Neural crest cell (in vitro differentiated cells): ENCODE measurements around the gene NANP. TPM values are rescaled to one million over a fixed set of nuclear protein-coding genes. Genes with fewer than 3 reads are reported as not detected.

Experiments
- DNase-seq: peaks from one replicate; pipeline ENCODE4 v3.0.0; 2021; ENCODE audit warnings: low read depth, mixed read lengths, low spot score
- H3K27ac Mint-ChIP-seq: one replicate; pipeline ENCODE4 v1.8.0; 2021; ENCODE audit warnings: mild to moderate bottlenecking, mixed read lengths; ENCODE audit not compliant: unreplicated experiment
- H3K27me3 Mint-ChIP-seq: 2 replicates; pipeline ENCODE4 v1.8.0; 2021; ENCODE audit warnings: low read depth, mild to moderate bottlenecking, mixed read lengths
- H3K36me3 Mint-ChIP-seq: 2 replicates; pipeline ENCODE4 v1.8.0; 2021; ENCODE audit warnings: low read depth, mild to moderate bottlenecking, mixed read lengths
- H3K4me1 Mint-ChIP-seq: 2 replicates; pipeline ENCODE4 v1.8.0; 2021; ENCODE audit warnings: mixed read lengths
- H3K4me3 Mint-ChIP-seq: one replicate; pipeline ENCODE4 v1.8.0; 2021; ENCODE audit warnings: mild to moderate bottlenecking, mixed read lengths
- H3K9me3 Mint-ChIP-seq: 2 replicates; pipeline ENCODE4 v1.8.0; 2021; ENCODE audit warnings: mixed read lengths
- total RNA-seq: library from RNA; stranded (reverse); gene quantifications from 2 replicates; pipeline ENCODE4 v1.2.1, GENCODE V29; 2021
- TF ChIP-seq, protein P1 (sequence below): fragments of 200-600 bp; sonication (generic); conservative IDR thresholded peaks from 2 replicates; pipeline ENCODE4 v1.5.0; 2021; ENCODE audit warnings: antibody characterized with exemption, mild to moderate bottlenecking

The NANP gene
- total RNA-seq, 1 donor from 2014 or later, result 9.0 TPM

DNA sequence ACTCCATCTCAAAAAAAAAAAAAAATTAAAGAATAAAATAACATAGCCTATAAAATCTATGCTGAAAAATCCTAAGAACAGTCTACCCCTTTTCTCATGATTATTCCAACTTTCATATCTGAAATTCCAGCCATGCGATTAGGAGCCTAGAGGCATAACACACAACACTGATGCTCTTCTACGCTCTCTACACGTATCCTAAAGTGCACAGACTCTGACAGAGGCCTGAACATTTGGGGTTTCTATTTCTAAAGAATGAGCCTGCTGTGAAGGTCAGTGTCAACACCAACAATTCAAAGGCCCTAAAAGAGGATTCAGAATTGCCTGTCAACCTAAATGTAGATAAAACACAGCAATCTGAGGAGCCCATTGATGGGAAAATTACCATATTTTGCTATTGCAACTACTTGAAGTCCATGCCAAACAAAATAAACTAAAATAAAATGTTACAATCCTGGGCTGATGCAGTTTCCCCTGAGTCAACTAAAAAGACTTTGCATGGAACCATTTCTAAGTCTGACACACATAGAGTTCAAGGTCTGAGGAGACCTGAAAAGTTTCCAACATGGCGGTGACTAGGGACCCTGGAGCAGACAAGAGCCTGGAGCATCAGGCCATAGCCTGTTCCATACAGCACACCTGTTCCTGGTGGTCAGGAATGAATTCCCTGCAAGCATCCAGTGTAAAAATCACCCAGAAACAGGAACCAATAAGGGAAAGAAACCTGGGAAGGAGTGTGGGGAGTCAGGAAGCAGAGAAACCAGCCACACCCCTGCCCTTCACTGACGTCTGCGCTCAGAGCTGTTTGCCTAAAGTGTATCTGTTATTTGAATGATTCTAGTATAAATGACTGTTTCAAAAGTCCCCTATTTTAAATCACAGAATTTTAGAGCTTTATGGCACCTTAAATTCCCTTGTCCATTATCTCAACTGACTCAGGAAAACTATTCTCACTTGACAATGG lies 50.2 kb downstream of the NANP start:
- TF ChIP-seq, protein P1, sequence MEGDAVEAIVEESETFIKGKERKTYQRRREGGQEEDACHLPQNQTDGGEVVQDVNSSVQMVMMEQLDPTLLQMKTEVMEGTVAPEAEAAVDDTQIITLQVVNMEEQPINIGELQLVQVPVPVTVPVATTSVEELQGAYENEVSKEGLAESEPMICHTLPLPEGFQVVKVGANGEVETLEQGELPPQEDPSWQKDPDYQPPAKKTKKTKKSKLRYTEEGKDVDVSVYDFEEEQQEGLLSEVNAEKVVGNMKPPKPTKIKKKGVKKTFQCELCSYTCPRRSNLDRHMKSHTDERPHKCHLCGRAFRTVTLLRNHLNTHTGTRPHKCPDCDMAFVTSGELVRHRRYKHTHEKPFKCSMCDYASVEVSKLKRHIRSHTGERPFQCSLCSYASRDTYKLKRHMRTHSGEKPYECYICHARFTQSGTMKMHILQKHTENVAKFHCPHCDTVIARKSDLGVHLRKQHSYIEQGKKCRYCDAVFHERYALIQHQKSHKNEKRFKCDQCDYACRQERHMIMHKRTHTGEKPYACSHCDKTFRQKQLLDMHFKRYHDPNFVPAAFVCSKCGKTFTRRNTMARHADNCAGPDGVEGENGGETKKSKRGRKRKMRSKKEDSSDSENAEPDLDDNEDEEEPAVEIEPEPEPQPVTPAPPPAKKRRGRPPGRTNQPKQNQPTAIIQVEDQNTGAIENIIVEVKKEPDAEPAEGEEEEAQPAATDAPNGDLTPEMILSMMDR, result no peak
- no peaks in the 10 kb centered on the region for H3K27me3 Mint-ChIP-seq

GRCh38 chr20:25571817-25572216 lies 52.0 kb downstream of the NANP start:
- TF ChIP-seq, protein P1, result no peak
- no peak overlapping the region for H3K27ac Mint-ChIP-seq
- peaks cover 28% of the 10 kb centered on the region for H3K4me1 Mint-ChIP-seq
- no peak overlapping the region for H3K4me3 Mint-ChIP-seq
- H3K9me3 Mint-ChIP-seq, result no peaks in the 10 kb centered on the region
- peaks cover 3% of the 10 kb centered on the region for H3K36me3 Mint-ChIP-seq
- no peak for DNase-seq
- no peaks in the 10 kb centered on the region for H3K27me3 Mint-ChIP-seq

More for the DNA sequence above, 50.2 kb downstream of the NANP start:
- no peak overlapping the region for H3K27ac Mint-ChIP-seq
- DNase-seq, result no peak
- no peaks in the 10 kb centered on the region for H3K9me3 Mint-ChIP-seq
- H3K4me3 Mint-ChIP-seq, result no peak overlapping the region
- peaks cover 23% of the 10 kb centered on the region for H3K4me1 Mint-ChIP-seq
- peaks cover 3% of the 10 kb centered on the region for H3K36me3 Mint-ChIP-seq

DNA sequence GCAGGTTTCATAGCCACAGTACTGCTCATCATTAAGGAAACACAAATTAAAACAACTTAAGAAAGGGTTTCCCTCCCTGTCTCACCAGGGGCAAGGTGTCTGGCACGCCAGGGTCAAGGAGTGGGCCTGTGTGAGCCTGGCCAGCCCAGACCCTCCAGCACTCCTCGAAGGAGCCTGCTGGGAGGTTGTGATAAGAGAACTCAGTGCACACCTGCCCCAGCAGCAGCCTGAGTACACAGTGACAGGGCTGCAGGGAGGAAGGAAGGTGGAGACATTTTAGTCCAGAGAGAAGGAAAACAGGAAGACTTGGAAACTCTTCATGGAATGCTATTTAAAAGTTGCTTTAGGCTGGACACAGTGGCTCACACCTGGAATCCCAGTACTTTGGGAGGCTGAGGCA lies 52.6 kb downstream of the NANP start:
- Mint-ChIP-seq H3K27me3 (no peaks in the 10 kb centered on the region), H3K4me1 (peaks cover 30% of the 10 kb centered on the region), H3K9me3 (no peaks in the 10 kb centered on the region), H3K4me3 (no peak overlapping the region), H3K27ac (no peak overlapping the region), H3K36me3 (peaks cover 5% of the 10 kb centered on the region)
- no peak for DNase-seq
- TF ChIP-seq, protein P1, result no peak

- H3K36me3 Mint-ChIP-seq, result peaks cover 6% of the 10 kb centered on the region
- H3K4me3 Mint-ChIP-seq, result no peak overlapping the region
- no peaks in the 10 kb centered on the region for H3K27me3 Mint-ChIP-seq
- H3K9me3 Mint-ChIP-seq, result no peaks in the 10 kb centered on the region
- TF ChIP-seq, protein P1, result no peak
- DNase-seq, result no peak
- peaks cover 41% of the 10 kb centered on the region for H3K4me1 Mint-ChIP-seq
- H3K27ac Mint-ChIP-seq, result no peak overlapping the region
Observed at GRCh38 chr20:25570148-25570530, 53.7 kb downstream of the NANP start.

DNA sequence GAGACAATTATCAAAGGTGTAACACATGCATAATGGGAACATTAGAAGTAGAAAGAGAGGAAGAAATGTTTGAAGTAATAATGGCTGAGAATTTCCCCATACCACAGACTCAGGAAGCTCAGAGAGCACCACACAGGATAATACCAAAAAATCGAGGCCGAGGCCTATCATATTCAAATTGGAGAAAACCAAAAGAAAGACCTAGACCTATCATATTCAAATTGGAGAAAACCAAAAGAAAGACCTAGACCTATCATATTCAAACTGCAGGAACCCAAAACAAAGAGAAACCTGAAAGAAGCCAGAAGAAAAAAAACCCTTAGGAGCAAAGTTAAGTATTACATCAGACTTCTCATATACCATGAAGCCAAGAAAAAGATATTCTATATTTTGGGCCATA lies 56.5 kb downstream of the NANP start:
- Mint-ChIP-seq H3K27ac (no peak overlapping the region), H3K4me1 (peaks cover 30% of the 10 kb centered on the region), H3K9me3 (peaks cover 7% of the 10 kb centered on the region), H3K36me3 (peaks cover 17% of the 10 kb centered on the region), H3K27me3 (no peaks in the 10 kb centered on the region), H3K4me3 (no peak overlapping the region)
- TF ChIP-seq, protein P1, result no peak
- no peak for DNase-seq
